A549 (cell line): Measurements from ENCODE around the gene LIAS. TPM values are rescaled to one million over a fixed set of nuclear protein-coding genes. Genes with fewer than 3 reads are reported as not detected.

Experiments used
- ATAC-seq, 2 experiments: fragments of 200-7000 bp in 1 of 2; fragments of >200 bp in 1 of 2; cut with Nextera tagmentation in 1 of 2; cut with Tn5 transposase in 1 of 2; 3 replicates each; pipeline versions ENCODE4 v1.8.0 to v1.9.1; 2018 to 2020; ENCODE audit warnings: mild to moderate bottlenecking in 1 of 2, moderate library complexity in 1 of 2
- CTCF ChIA-PET: fragments of 300-600 bp; sonication (Branson Sonifier 250); formaldehyde crosslinking; extraction: SDS; loops from one replicate; lab custom pipeline; 2021; ENCODE audit warnings: antibody characterized with exemption, inconsistent platforms; lab: Yijun Ruan, JAX
- POLR2A ChIA-PET: fragments of 350-600 bp; formaldehyde crosslinking; extraction: SDS; loops from one replicate; lab custom pipeline; 2021; ENCODE audit warnings: antibody characterized with exemption, inconsistent platforms; lab: Yijun Ruan, JAX
- DNase-seq, 2 experiments: peaks; one replicate each; pipeline versions ENCODE4 v3.0.0 to v3.0.0-alpha.2; 2011 to 2016; ENCODE audit warnings: low read depth in 1 of 2, low spot score in 1 of 2
- FAIRE-seq: peaks from 2 replicates; lab custom pipeline; 2011; peaks lifted over from hg19 to GRCh38; lab: Jason Lieb, UNC
- H3K27ac ChIP-seq, 2 experiments: fragments of >200 bp; sonication (Bioruptor Twin); formaldehyde crosslinking; 3 replicates each; pipeline ENCODE4 v1.5.1; 2016 to 2017
- H3K4me1 ChIP-seq: fragments of >200 bp; sonication (Bioruptor Twin); formaldehyde crosslinking; 3 replicates; pipeline ENCODE4 v1.6.1; 2016
- H3K4me2 ChIP-seq: fragments of >200 bp; sonication (Bioruptor Twin); formaldehyde crosslinking; 3 replicates; pipeline ENCODE4 v1.6.1; 2016
- H3K4me3 ChIP-seq: fragments of >200 bp; sonication (Bioruptor Twin); formaldehyde crosslinking; 3 replicates; pipeline ENCODE4 v1.5.1; 2016
- H3K9me3 ChIP-seq: fragments of >200 bp; sonication (Bioruptor Twin); formaldehyde crosslinking; 3 replicates; pipeline ENCODE4 v1.6.1; 2016
- CBX2 ChIP-seq: fragments of 200-600 bp; sonication (generic); IDR thresholded peaks from 2 replicates; pipeline ENCODE4 v1.6.1; 2016; ENCODE audit warnings: low read depth, mild to moderate bottlenecking, borderline replicate concordance
- CEBPB ChIP-seq, 2 experiments: fragments of >200 bp in 1 of 2; sonication (Bioruptor Twin) in 1 of 2; formaldehyde crosslinking in 1 of 2; IDR thresholded peaks; 2 replicates each; pipeline ENCODE4 v1.6.1; 2012 to 2016
- CHD4 ChIP-seq: fragments of 200-600 bp; sonication (generic); IDR thresholded peaks from 2 replicates; pipeline ENCODE4 v1.6.1; 2016; ENCODE audit warnings: antibody characterized with exemption, mild to moderate bottlenecking, borderline replicate concordance
- EHMT2 ChIP-seq: fragments of 200-600 bp; sonication (generic); IDR thresholded peaks from 2 replicates; pipeline ENCODE4 v1.6.1; 2016; ENCODE audit warnings: antibody characterized with exemption, low read depth, mild to moderate bottlenecking, moderate library complexity
- ESRRA ChIP-seq: fragments of 150-350 bp; IDR thresholded peaks from 2 replicates; pipeline ENCODE4 v1.6.1; 2014; ENCODE audit warnings: mild to moderate bottlenecking, low read length, borderline replicate concordance
- FOSB ChIP-seq: fragments of 250-450 bp; sonication (Bioruptor Pico); IDR thresholded peaks from 2 replicates; pipeline ENCODE4 v1.5.0; 2020; ENCODE audit warnings: mild to moderate bottlenecking, moderate library complexity
- FOSL2 ChIP-seq, 2 experiments: fragments of 450-650 bp in 1 of 2; fragments of >200 bp in 1 of 2; sonication (Bioruptor Twin) in 1 of 2; formaldehyde crosslinking; IDR thresholded peaks; 2 replicates each; pipeline versions ENCODE4 v1.5.0 to v1.6.1; 2016 to 2020; ENCODE audit warnings: mild to moderate bottlenecking in 1 of 2, moderate library complexity in 1 of 2
- FOXS1 ChIP-seq: fragments of 250-450 bp; sonication (Bioruptor Pico); IDR thresholded peaks from 2 replicates; pipeline ENCODE4 v1.5.0; 2020; ENCODE audit warnings: mild to moderate bottlenecking, moderate library complexity
- HEYL ChIP-seq: fragments of 250-450 bp; sonication (Bioruptor Pico); IDR thresholded peaks from 2 replicates; pipeline ENCODE4 v1.8.0; 2021; ENCODE audit warnings: mild to moderate bottlenecking, moderate library complexity
- HMGXB4 ChIP-seq: fragments of 250-450 bp; sonication (Bioruptor Pico); IDR thresholded peaks from 2 replicates; pipeline ENCODE4 v1.5.0; 2021; ENCODE audit warnings: mild to moderate bottlenecking, moderate library complexity, borderline replicate concordance
- HOXA7 ChIP-seq: fragments of 250-450 bp; sonication (Bioruptor Pico); IDR thresholded peaks from 2 replicates; pipeline ENCODE4 v1.5.0; 2020; ENCODE audit warnings: mild to moderate bottlenecking, moderate library complexity
- JUN ChIP-seq, 2 experiments: fragments of >200 bp; sonication (Bioruptor Twin); formaldehyde crosslinking; IDR thresholded peaks; 2 replicates in 1 of 2; 3 replicates in 1 of 2; pipeline ENCODE4 v1.6.1; 2016 to 2017
- KDM5A ChIP-seq: fragments of 200-600 bp; sonication (generic); IDR thresholded peaks from 2 replicates; pipeline ENCODE4 v1.6.1; 2016; ENCODE audit warnings: antibody characterized with exemption, mild to moderate bottlenecking
- MAFK ChIP-seq: fragments of 450-650 bp; IDR thresholded peaks from 2 replicates; pipeline ENCODE4 v1.6.1; 2014; ENCODE audit not compliant: partially characterized antibody
- MAX ChIP-seq: IDR thresholded peaks from 2 replicates; pipeline ENCODE4 v1.6.1; 2012
- NFE2L2 ChIP-seq: fragments of 150-350 bp; conservative IDR thresholded peaks from 2 replicates; pipeline ENCODE4 v1.6.1; 2014; ENCODE audit warnings: low read length
- NR3C1 ChIP-seq: fragments of >200 bp; sonication (Bioruptor Twin); formaldehyde crosslinking; IDR thresholded peaks from 3 replicates; pipeline ENCODE4 v1.6.1; 2017
- PHF8 ChIP-seq: fragments of 200-600 bp; sonication (generic); IDR thresholded peaks from 2 replicates; pipeline ENCODE4 v1.6.1; 2016; ENCODE audit warnings: low read depth, mild to moderate bottlenecking, antibody characterized with exemption, moderate library complexity, borderline replicate concordance
- POLR2AphosphoS2 ChIP-seq: conservative IDR thresholded peaks from 2 replicates; pipeline ENCODE4 v1.6.1; 2012; ENCODE audit warnings: low read length, improper control_type of control experiment, inconsistent platforms
- RAD21 ChIP-seq, 2 experiments: fragments of >200 bp in 1 of 2; sonication (Bioruptor Twin) in 1 of 2; formaldehyde crosslinking in 1 of 2; IDR thresholded peaks in 1 of 2; conservative IDR thresholded peaks in 1 of 2; 2 replicates in 1 of 2; 3 replicates in 1 of 2; pipeline ENCODE4 v1.6.1; 2012 to 2018; ENCODE audit warnings: inconsistent platforms in 1 of 2
- RARB ChIP-seq: fragments of 250-450 bp; sonication (Bioruptor Pico); IDR thresholded peaks from 2 replicates; pipeline ENCODE4 v1.8.0; 2021; ENCODE audit warnings: mild to moderate bottlenecking, moderate library complexity
- RFX5 ChIP-seq: fragments of 450-650 bp; IDR thresholded peaks from 2 replicates; pipeline ENCODE4 v1.7.1; 2014; ENCODE audit warnings: antibody characterized with exemption, mild to moderate bottlenecking, moderate library complexity
- RNF2 ChIP-seq: fragments of 200-600 bp; sonication (generic); IDR thresholded peaks from 2 replicates; pipeline ENCODE4 v1.6.1; 2016; ENCODE audit warnings: low read depth, mild to moderate bottlenecking, antibody characterized with exemption, moderate library complexity, borderline replicate concordance
- SMC3 ChIP-seq: fragments of >200 bp; sonication (Bioruptor Twin); formaldehyde crosslinking; IDR thresholded peaks from 3 replicates; pipeline ENCODE4 v1.6.1; 2018; ENCODE audit warnings: inconsistent platforms
- TFCP2L1 ChIP-seq: fragments of 250-450 bp; sonication (Bioruptor Pico); IDR thresholded peaks from 2 replicates; pipeline ENCODE4 v1.5.0; 2021; ENCODE audit warnings: mild to moderate bottlenecking
- TP53 ChIP-seq: fragments of 250-450 bp; sonication (Bioruptor Pico); IDR thresholded peaks from 2 replicates; pipeline ENCODE4 v1.5.0; 2021; ENCODE audit warnings: mild to moderate bottlenecking, moderate library complexity
- ZNF302 ChIP-seq: fragments of 250-450 bp; sonication (Bioruptor Pico); IDR thresholded peaks from 2 replicates; pipeline ENCODE4 v1.9.0; 2021; ENCODE audit warnings: inconsistent platforms, mild to moderate bottlenecking, moderate library complexity
- WGBS: methylation state at CpG from one replicate; pipeline ENCODE4 v1.1.6; 2017; ENCODE audit errors: missing lambda C conversion rate; 5-methylcytosine and 5-hydroxymethylcytosine counted together
- polyA plus RNA-seq, 4 experiments: library from polyadenylated mRNA; depleted of rRNA in 3 of 4; stranded (reverse); fragments of >200 nt; fragmentation: RNase III in 1 of 4; extraction: RNeasy Plus Mini Kit Qiagen cat#74134 plus additional on column Dnase treatment in 1 of 4; gene quantifications; 2 replicates in 3 of 4; 3 replicates in 1 of 4; pipeline ENCODE4 v1.2.3, GENCODE V29; 2011 to 2017
- TF ChIP-seq, protein P1 (sequence below): fragments of 150-350 bp; IDR thresholded peaks from 2 replicates; pipeline ENCODE4 v1.6.1; 2014; ENCODE audit warnings: low read depth, mild to moderate bottlenecking, low read length
- TF ChIP-seq, protein P2 (sequence below): fragments of >200 bp; sonication (Bioruptor Twin); formaldehyde crosslinking; IDR thresholded peaks from 2 replicates; pipeline ENCODE4 v1.6.1; 2016

Gene LIAS
- polyA plus RNA-seq, 2 of the 4 experiments (the other 2 are of a cell fraction) = 11.3 to 22.3 TPM

- Histone ChIP-seq H3K4me3 (no peak overlapping the region), H3K4me1 (peaks cover 49% of the 10 kb centered on the region), H3K9me3 (no peaks in the 10 kb centered on the region), H3K4me2 (peak overlapping the region; percentile 20; the same call in 2 of the 3 replicates), H3K27ac (peak overlapping the region; percentile 59 to 71)
- no peak for TF ChIP-seq EHMT2
- TF ChIP-seq NR3C1 = no peak
- TF ChIP-seq TP53 = 0 out of 2 replicates have a peak, but pooled peaks have one; percentile 54
- no peak for TF ChIP-seq POLR2AphosphoS2
- TF ChIP-seq RFX5 = no peak
- 0 out of 2 replicates have a peak, but pooled peaks have one; percentile 47 for TF ChIP-seq MAX
- TF ChIP-seq, protein P1, sequence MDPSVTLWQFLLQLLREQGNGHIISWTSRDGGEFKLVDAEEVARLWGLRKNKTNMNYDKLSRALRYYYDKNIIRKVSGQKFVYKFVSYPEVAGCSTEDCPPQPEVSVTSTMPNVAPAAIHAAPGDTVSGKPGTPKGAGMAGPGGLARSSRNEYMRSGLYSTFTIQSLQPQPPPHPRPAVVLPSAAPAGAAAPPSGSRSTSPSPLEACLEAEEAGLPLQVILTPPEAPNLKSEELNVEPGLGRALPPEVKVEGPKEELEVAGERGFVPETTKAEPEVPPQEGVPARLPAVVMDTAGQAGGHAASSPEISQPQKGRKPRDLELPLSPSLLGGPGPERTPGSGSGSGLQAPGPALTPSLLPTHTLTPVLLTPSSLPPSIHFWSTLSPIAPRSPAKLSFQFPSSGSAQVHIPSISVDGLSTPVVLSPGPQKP = no peak
- ATAC-seq (peak; percentile 58 to 81), FAIRE-seq (no peak), DNase-seq (peak in 1 of 2 experiments; percentile 55)
- ChIA-PET CTCF (interaction anchor here (0.7 to 2.9 kb wide), 3 partner anchors 10 to 299 kb away, joined by 3 to 12 read pairs (median 4); no protein-coding TSS in a partner anchor), POLR2A (interaction anchor here (1.0 kb wide), 1 partner anchor 32 kb away, joined by 5 read pairs; the partner anchor contains the start of gene UGDH)
- WGBS = 34% methylated on average over 4 of the region's 4 CpGs
Measured at GRCh38 chr4:39495446-39496213, 36.8 kb downstream of the LIAS start.

DNA sequence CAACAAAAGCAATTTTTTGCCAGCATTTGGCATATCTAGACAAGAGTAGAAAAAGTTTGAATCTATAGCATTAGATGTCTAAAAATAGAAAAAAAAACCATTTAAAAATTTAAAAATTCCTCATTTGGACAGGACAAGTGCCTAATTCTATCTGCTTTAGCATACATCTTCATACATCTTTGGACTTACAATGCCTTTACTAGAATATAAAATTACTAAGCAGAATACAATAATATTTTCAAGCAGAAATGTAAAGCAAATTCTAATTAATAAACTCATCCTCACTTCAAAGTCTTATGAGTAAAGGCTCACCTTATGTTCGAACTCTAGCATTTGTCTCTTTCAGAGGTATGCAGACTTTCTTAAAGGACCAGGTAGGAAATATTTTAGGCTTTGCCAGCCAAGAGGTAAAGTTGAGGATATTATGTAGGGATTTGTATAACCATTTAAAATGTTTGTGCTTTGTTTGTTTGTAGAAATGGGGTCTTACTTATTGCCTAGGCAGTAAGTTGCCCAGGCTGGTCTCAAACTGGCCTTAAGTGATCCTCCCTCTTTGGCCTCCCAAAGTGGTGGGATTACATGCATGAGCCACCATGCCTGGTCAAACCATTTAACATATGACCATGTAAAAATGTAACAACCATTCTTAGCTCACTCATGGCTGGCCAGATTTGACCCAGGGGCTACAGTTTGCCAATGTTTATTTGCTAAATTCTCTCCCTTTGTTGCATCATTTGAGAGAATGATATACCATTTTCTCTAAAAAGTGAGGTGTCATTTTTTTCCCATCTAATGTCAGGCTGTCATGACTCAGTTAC, 39.3 kb downstream of the LIAS start:
- Histone ChIP-seq H3K4me1 (peaks cover 69% of the 10 kb centered on the region), H3K9me3 (no peaks in the 10 kb centered on the region), H3K27ac (peak overlapping the region; percentile 41 to 76; a peak in 4 of 6 replicates), H3K4me3 (no peak overlapping the region), H3K4me2 (peak overlapping the region; percentile 4; the same call in 1 of the 3 replicates)
- WGBS = 36% methylated on average over 1 of the region's 1 CpG
- no peak for FAIRE-seq
- CTCF ChIA-PET = interaction anchor here (2.9 kb wide), 1 partner anchor 29 kb away, joined by 12 read pairs; no protein-coding TSS in a partner anchor
- POLR2A ChIA-PET = no interaction called here
- ATAC-seq = no peak
- peak in 1 of 2 experiments; percentile 57 for DNase-seq
- TF ChIP-seq HEYL (CRISPR knock-in tag) (no peak), KDM5A (no peak), TFCP2L1 (0 out of 2 replicates have a peak, but pooled peaks have one; percentile 23), EHMT2 (no peak), NFE2L2 (no peak), CEBPB (IDR thresholded peaks at IDR 0.05) (peak; percentile 44 to 61; a peak in 2 of 4 replicates), RAD21 (conservative IDR thresholded peaks at IDR 0.05 in 1 of 2, IDR thresholded peaks at IDR 0.05 in 1 of 2) (no peak), TP53 (no peak), SMC3 (no peak), CHD4 (no peak), RFX5 (no peak), HOXA7 (peak; percentile 94; the same call in 1 of the 2 replicates), ZNF302 (CRISPR knock-in tag) (no peak), FOXS1 (no peak), CBX2 (no peak), POLR2AphosphoS2 (peak; percentile 77; the same call in 1 of the 2 replicates), JUN (IDR thresholded peaks at IDR 0.05) (peak in 1 of 2 experiments; percentile 31; a peak in 2 of 5 replicates), MAFK (no peak), ESRRA (no peak), RARB (CRISPR knock-in tag) (peak; percentile 49; the same call in 1 of the 2 replicates), FOSL2 (IDR thresholded peaks at IDR 0.05) (no peak), FOSL2 (CRISPR knock-in tag; IDR thresholded peaks at IDR 0.05) (peak; percentile 40; the same call in 1 of the 2 replicates), PHF8 (no peak), FOSB (CRISPR knock-in tag) (peak; percentile 82), RNF2 (no peak), HMGXB4 (no peak)
- TF ChIP-seq, protein P2, sequence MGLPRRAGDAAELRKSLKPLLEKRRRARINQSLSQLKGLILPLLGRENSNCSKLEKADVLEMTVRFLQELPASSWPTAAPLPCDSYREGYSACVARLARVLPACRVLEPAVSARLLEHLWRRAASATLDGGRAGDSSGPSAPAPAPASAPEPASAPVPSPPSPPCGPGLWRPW = no peak
